Measurements from ENCODE around the gene SIN3A.
A peak's percentile ranks its signal among the peaks of the same experiment; 100 is the strongest.
"Not testable (repeated sequence)": the region's sequence is repeated elsewhere in the genome, so short reads cannot be mapped to it uniquely, and the experiment has no call there.

Gene SIN3A

DNA sequence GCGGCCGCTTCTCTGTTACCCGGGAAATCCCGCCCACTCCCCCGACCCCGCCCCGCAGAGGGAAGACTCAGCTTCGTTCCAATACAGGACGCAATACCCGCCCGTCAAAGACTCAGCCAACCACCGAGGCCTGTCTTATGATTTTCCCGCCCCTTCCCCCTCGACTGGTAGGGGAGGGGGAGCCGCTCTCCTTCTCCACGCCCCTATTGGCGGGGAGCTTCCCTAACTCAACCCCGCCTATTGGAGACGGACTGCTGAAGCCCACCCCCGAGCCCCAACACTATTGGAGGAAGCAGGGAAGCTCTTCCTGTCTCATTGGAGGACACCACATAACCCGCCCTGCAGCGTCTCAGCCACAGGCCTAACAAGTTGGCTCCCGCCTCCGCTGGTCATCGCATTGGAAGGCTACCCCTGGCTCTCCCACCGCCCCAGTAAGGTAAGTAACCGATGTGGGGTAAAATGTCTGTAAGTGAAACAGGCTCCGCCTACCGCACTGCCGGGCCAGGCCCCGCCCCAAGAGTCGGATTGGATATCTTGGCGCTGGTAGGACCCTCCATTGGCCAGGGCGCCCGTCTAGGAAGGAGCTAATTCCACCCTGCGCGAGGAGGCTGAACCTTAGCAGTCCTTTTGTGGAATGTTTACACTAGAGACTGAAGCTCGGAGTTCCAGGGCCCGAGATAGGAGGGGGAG is at the start of gene SIN3A:
Gene SIN3A, minus strand, starts transcription at position 17 of the 690 bp plus-strand sequence. CDS start 21,315 bp downstream, outside the sequence.
- DNase-seq (ENCODE audit: low read depth in 2 of 3, low spot score in 1 of 3), result peak; percentile 98 to 99 (median 99)

DNA sequence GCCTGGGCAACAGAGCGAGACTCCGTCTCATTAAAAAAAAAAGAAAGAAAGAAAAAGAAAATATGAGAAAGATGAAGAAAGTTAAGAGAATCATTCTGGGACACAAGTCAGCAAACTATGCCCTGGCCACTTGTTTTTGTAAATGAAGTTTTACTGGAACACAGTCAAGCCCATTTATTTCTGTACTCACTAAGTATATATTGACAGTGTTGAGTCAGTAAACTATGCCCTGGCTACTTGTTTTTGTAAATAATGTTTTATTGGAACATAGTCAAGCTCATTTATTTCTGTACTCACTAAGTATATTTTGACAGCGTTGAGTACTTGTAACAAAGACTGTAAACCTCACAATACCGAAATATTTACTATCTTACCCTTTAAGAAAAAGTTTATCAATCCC is 42.2 kb upstream of the SIN3A start:
- DNase-seq (ENCODE audit: low read depth in 2 of 3, low spot score in 1 of 3), result no peak

DNA sequence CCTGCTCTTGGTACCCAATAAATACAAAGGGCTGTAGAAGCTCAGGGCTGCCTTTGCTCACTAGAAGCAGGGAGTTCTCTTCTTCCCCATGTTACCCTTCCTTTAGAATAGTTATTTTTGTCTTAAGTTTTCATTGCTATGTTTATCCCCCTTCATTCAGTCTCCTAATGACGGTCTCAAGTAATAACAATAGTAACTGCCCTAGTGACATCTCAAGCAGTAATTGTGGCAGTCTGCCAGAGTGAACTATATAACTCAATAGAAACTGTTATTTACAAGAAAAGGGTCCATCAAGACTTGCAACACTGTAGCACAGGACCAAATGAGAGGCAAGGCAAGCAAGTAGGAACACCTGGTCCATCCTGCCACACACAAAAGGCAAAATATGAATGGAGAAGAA is 32.5 kb upstream of the SIN3A start:
- no peak for DNase-seq (ENCODE audit: low read depth in 2 of 3, low spot score in 1 of 3)

- not testable (repeated sequence) for DNase-seq (ENCODE audit: low read depth in 2 of 3, low spot score in 1 of 3)
Observed at GRCh38 chr15:75483556-75483955, 32.1 kb upstream of the SIN3A start.

DNA sequence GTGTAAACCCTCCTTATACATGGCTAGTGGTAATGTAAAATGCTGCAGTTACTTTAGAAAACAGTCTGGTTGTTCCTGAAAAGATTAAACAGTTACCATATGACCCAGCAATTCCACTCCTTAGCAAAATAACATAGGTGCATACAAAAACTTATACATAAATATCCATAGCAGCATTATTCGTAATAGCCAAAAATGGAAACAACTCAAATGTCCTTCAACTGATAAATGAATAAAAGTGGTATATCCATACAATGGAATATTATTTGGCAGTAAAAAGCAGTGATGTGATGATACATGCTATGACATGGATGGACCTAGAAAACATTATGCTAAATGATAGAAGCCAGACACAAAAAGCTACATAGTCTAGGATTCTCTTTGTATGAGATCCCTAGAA is 31.6 kb upstream of the SIN3A start:
- no peak for DNase-seq (ENCODE audit: low read depth in 2 of 3, low spot score in 1 of 3)

DNA sequence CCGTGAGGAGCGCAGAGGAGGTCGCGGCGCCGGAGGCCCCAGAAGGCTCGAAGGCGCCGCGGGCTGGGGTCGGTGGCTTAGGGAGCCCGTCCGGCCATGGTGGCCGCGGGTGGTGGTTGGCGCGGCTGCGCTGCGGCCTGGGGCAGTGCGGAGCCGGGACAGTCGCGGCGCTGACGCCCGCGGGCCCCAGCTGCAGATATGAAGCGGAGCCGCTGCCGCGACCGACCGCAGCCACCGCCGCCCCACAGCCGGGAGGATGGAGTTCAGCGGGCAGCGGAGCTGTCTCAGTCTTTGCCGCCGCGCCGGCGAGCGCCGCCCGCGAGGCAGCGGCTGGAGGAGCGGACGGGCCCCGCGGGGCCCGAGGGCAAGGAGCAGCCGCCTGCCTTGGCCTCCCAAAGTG is 29.0 kb upstream of the SIN3A start:
- DNase-seq (ENCODE audit: low read depth in 2 of 3, low spot score in 1 of 3), result not testable (repeated sequence)

DNA sequence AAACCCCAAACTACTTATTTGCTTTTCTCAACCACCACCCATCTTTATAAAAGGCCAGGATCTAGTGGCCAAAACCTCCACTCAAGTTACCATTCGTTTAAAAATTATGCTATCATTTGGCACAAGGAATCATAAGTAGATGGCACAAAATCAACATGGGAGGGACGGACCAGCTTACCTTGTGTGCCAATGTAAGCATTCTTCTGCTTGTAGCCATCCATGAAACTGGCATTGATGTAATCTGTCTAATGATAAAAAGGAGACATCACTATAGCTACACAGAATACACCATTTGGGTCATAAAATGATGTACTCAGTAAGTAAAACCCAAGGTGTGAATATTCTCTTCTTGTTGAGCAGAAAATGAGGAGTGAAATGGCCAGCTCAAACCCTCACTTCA is 28.2 kb upstream of the SIN3A start:
- DNase-seq (ENCODE audit: low read depth in 2 of 3, low spot score in 1 of 3), result no peak

GRCh38 chr15:75477094-75477493 is 25.6 kb upstream of the SIN3A start:
- DNase-seq (ENCODE audit: low read depth in 2 of 3, low spot score in 1 of 3), result not testable (repeated sequence)

DNA sequence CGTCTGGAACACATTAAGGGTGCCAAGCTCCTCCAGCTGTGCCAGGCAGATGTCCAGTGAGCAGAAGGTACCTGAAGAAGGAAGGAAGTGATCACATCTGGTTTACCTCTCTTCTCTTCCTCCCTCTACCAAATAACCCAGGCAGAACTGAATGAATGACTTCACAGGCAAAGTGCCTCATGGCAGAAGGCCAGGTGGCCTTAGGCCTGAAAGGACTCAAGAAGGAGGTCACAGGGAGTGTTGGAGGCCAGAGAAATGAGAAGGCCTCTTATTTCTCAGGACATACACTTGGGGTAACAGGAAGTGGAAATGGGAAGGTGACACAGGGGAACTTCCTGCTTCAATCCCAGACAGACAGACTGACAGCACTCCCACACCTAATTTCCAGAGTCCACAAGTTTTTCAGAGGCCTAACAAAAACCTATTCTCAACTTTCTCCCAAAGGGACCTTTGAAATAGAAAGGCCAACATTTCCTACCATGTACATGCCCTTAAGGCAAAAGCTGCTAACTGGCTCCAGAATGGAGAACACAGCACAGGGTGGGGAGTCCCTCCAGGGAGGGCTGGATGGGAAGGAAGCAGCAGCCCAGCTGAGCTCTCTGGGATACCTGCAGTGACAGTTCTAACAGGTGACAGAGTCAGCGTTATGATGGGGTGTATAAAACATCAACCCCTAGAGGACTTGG is 17.6 kb upstream of the SIN3A start:
- DNase-seq (ENCODE audit: low read depth in 2 of 3, low spot score in 1 of 3), result no peak

GRCh38 chr15:75460646-75461045 is 9.2 kb upstream of the SIN3A start:
- DNase-seq (ENCODE audit: low read depth in 2 of 3, low spot score in 1 of 3), result no peak

- no peak for DNase-seq (ENCODE audit: low read depth in 2 of 3, low spot score in 1 of 3)
Observed at GRCh38 chr15:75459581-75459980, 8.1 kb upstream of the SIN3A start.

DNA sequence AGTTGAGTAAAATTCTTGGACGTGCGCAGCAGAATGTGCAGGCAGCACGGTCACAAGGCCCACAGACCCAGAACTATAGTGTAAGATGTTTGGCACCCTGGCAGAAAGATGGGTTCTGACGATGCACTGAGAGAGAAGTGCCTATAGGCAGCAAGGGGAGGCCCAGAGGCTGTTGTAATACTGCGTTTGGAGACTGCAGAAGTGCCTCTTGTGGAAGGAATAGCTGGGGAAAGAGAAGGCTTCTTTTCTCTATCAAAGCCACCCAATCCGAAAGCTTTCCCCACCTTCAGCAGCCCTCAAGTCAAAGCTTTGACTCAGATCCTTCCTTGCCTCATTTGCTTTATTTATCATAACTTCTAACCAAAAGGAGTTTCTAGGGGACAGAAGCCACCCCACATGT is 5.2 kb upstream of the SIN3A start:
- DNase-seq (ENCODE audit: low read depth in 2 of 3, low spot score in 1 of 3), result no peak

DNA sequence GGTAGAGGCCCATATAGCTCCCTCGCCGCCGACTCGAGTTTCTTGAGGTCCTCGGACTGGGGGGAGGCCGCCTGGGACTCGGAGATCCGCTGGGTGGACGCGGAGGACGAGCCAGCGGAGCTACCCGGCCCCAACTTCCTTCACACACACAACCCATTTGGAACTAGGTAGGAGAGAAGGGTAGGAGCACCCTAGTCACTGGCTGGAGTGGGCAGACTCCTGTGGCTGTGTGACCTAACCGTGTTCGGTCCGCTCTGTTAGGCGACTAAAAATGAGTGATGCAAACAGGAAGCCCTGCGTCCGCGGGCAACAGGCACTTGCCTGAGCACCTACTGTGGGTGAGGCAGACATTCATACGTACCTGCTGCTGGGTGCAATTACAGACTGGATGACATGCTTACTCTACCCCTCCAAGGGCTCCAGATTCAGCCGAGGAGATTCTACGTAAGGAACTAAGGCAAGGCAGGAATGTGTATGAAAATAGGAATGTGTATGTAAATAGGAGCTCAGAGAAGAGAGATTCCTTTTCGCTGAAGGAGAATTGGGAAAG is 4.6 kb upstream of the SIN3A start:
- DNase-seq (ENCODE audit: low read depth in 2 of 3, low spot score in 1 of 3), result peak in 2 of 3 donors; percentile 43 to 51

DNA sequence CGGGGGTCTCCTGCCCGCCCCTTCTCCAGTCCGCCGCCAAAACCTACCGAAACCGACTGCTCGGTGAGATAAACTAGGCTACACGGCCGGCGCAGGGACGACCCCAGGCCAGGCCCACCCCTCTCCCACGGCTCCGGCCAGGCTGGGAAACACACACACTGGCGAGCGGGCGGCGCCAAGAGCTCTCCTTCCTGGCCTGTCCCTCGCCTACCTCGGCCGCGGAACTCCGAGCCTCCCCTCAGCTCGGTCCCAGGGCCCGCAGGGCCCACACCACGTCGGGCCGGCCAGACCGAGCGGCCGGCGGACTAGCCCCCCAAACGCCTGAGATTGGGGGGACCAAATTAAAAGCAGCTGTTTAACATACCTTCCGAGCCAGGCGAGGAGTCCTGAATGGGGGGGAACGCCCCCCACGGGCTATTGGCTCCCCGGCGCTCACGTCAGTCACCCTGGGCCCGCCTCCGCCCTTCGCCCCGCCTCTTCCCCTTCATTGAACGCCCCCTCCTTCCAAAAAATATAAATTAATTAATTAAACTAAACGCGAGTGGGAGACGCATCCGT is 4.0 kb upstream of the SIN3A start:
- DNase-seq (ENCODE audit: low read depth in 2 of 3, low spot score in 1 of 3), result peak; percentile 72 to 87 (median 85)

- DNase-seq (ENCODE audit: low read depth in 2 of 3, low spot score in 1 of 3), result peak; percentile 54 to 82 (median 69)
Observed at GRCh38 chr15:75454471-75455378, 3.2 kb upstream of the SIN3A start.

DNA sequence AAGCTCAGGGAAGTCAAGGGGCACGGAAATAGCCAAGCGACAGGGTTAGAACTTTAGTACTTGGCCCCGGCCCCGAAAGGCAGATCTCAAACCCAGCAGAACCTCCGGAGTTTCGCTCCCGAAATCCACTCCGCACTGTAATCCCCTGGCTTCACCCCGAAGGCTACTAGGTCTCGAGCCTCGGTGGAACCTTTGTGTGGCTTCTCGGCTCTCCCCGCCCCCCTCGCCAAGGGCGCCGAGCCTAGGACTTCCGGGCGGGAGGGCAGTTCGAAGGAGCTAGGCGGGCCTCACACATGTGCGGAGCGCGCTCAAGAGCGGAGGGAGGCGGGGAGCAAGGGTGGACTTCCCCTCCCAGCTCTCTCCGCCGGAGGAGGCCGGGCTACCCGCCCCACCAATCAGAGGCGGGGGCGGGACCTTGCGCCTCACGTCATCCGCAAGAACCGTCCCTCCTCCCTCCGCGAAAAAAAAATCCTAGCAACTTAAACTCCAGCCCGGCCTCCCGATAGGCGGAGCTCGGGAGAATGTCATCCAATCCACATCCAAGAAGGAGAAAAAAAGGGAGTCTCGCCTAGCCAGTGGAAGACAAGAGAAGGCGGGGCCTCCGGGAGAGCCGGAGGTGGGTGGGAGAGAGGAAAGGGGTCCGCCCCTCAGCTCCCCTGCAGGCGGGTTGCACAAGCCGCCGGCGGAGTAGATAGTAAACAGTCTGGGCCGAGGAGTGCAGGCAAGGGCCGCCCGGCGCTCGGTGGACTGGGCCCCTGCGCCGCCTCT is 2.4 kb upstream of the SIN3A start:
- DNase-seq (ENCODE audit: low read depth in 2 of 3, low spot score in 1 of 3), result peak; percentile 90 to 96 (median 96)

- DNase-seq (ENCODE audit: low read depth in 2 of 3, low spot score in 1 of 3), result peak; percentile 57 to 74 (median 69)
Observed at GRCh38 chr15:75452865-75453702, 1.6 kb upstream of the SIN3A start.

DNA sequence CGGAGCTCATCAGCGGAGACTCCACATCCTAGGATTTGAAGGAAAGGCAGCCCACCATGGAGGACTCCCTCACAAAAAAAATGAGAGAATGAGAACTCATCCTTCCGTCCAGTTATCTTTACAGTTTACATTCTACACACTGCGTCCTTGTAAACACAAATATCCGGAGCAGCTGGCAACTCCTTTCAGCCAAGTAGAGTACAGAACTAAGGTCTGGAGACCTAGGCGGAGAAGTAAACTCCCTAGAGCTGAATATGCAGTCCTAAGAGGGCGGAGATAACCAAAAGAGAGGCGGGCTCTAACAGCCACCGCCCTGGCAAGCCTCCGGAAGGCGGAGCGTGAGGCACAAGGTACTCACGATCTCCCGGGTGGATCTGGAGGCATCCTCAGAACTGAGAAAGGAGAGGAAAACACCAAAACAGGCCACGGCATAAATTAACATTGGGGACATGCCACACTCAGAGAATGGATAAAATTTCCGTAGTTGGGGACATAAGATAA is 924 bp upstream of the SIN3A start:
- peak; percentile 66 to 74 (median 74) for DNase-seq (ENCODE audit: low read depth in 2 of 3, low spot score in 1 of 3)

- DNase-seq (ENCODE audit: low read depth in 2 of 3, low spot score in 1 of 3), result no peak
Observed at GRCh38 chr15:75451202-75451673, 252 bp downstream of the SIN3A start.

Measured in stimulated activated CD4-positive, alpha-beta T cell treated with anti-CD3 and anti-CD28 coated beads, Interleukin-12 subunit alpha, Interleukin-12 subunit beta, amount 100 ng/mL, for 48 hours (primary cell).